Smooth muscle cell (in vitro differentiated cells): ENCODE results near the gene UBE3A. TPM values are rescaled to one million over a fixed set of nuclear protein-coding genes. Genes with fewer than 3 reads are reported as not detected.
"Not testable (repeated sequence)": the region's sequence is repeated elsewhere in the genome, so short reads cannot be mapped to it uniquely, and the experiment has no call there.

Experiments used
- DNase-seq: peaks from one replicate; lab custom pipeline; 2025; ENCODE audit not compliant: unreplicated experiment; lab: John Stamatoyannopoulos, UW
- H2AFZ ChIP-seq: fragments of 200-600 bp; sonication (generic); 2 replicates; pipeline ENCODE4 v1.6.0; 2016; ENCODE audit warnings: antibody characterized with exemption, low read depth, mild to moderate bottlenecking
- H3F3A ChIP-seq: fragments of 200-600 bp; sonication (generic); 2 replicates; pipeline ENCODE4 v1.6.0; 2017; ENCODE audit warnings: antibody characterized with exemption, low read depth
- H3K27ac ChIP-seq: fragments of 200-600 bp; sonication (generic); 2 replicates; pipeline ENCODE4 v1.5.1; 2016; ENCODE audit warnings: low read depth, mild to moderate bottlenecking
- H3K27me3 ChIP-seq: fragments of 200-600 bp; sonication (generic); 2 replicates; pipeline ENCODE4 v1.6.1; 2016; ENCODE audit warnings: low read depth, mild to moderate bottlenecking
- H3K36me3 ChIP-seq: fragments of 200-600 bp; sonication (generic); 2 replicates; pipeline ENCODE4 v1.5.1; 2016; ENCODE audit warnings: low read depth
- H3K4me1 ChIP-seq: fragments of 200-600 bp; sonication (generic); 2 replicates; pipeline ENCODE4 v1.5.1; 2016; ENCODE audit warnings: low read depth
- H3K4me2 ChIP-seq: fragments of 200-600 bp; sonication (generic); 2 replicates; pipeline ENCODE4 v1.6.0; 2016; ENCODE audit warnings: mild to moderate bottlenecking
- H3K4me3 ChIP-seq: fragments of 200-600 bp; sonication (generic); 2 replicates; pipeline ENCODE4 v1.5.1; 2016; ENCODE audit warnings: mild to moderate bottlenecking
- H3K79me2 ChIP-seq: fragments of 200-600 bp; sonication (generic); 2 replicates; pipeline ENCODE4 v1.6.0; 2016; ENCODE audit warnings: low read depth, mild to moderate bottlenecking
- H3K9ac ChIP-seq: fragments of 200-600 bp; sonication (generic); 2 replicates; pipeline ENCODE4 v1.6.0; 2016; ENCODE audit warnings: low read depth
- H3K9me3 ChIP-seq: fragments of 200-600 bp; sonication (generic); replicated peaks from 2 replicates; pipeline ENCODE4 v1.5.1; 2016; ENCODE audit warnings: low read depth
- H4K20me1 ChIP-seq: fragments of 200-600 bp; sonication (generic); 2 replicates; pipeline ENCODE4 v1.6.0; 2016; ENCODE audit warnings: low read depth
- CTCF ChIP-seq: fragments of 200-600 bp; sonication (generic); IDR thresholded peaks from 2 replicates; pipeline ENCODE4 v1.5.1; 2017; ENCODE audit warnings: borderline replicate concordance, mild to moderate bottlenecking, antibody characterized with exemption; ENCODE audit not compliant: insufficient read depth, poor library complexity, severe bottlenecking
- WGBS: methylation state at CpG from one replicate; pipeline ENCODE4 v1.1.7; 2016; ENCODE audit warnings: low lambda C conversion rate; 5-methylcytosine and 5-hydroxymethylcytosine counted together
- polyA plus RNA-seq: library from polyadenylated mRNA; unstranded; fragments of >200 nt; fragmentation: Nextera tagmentation; extraction: Ambion mirVana; gene quantifications from 2 replicates; pipeline ENCODE4 v1.2.1, GENCODE V29; 2016
- total RNA-seq: library from RNA; depleted of rRNA; stranded (reverse); fragments of >200 nt; gene quantifications from 2 replicates; pipeline ENCODE4 v1.2.3, GENCODE V29; 2014

UBE3A gene
- total and polyA plus RNA-seq, 2 experiments from 2014 or later, result 66.6 to 93.9 TPM

- Histone ChIP-seq H3K27ac (no peak overlapping the region), H3K79me2 (no peaks in the 10 kb centered on the region), H3K4me3 (no peak overlapping the region), H3K9ac (no peak overlapping the region), H4K20me1 (no peaks in the 10 kb centered on the region), H3K36me3 (no peaks in the 10 kb centered on the region), H3F3A (no peaks in the 10 kb centered on the region), H3K4me2 (no peak overlapping the region), H3K4me1 (no peaks in the 10 kb centered on the region), H3K27me3 (no peaks in the 10 kb centered on the region), H2AFZ (no peak overlapping the region), H3K9me3 (peaks cover 6% of the 10 kb centered on the region)
- TF ChIP-seq CTCF, result no peak
- no peak for DNase-seq
- WGBS, result 93% methylated on average over 2 of the region's 2 CpGs
Measured at GRCh38 chr15:25454771-25455170, 15.9 kb upstream of the UBE3A start.

- not testable (repeated sequence) for H3K4me1 ChIP-seq, H3K27ac ChIP-seq, H4K20me1 ChIP-seq, H2AFZ ChIP-seq, H3K4me2 ChIP-seq, DNase-seq, H3K4me3 ChIP-seq, H3K36me3 ChIP-seq, H3K79me2 ChIP-seq, H3K9me3 ChIP-seq, H3K9ac ChIP-seq, H3F3A ChIP-seq, H3K27me3 ChIP-seq
- WGBS, result 87% methylated on average over 5 of the region's 5 CpGs
Measured at GRCh38 chr15:25453246-25453645, 14.4 kb upstream of the UBE3A start.

GRCh38 chr15:25451501-25451900 lies 12.7 kb upstream of the UBE3A start:
- H3K4me3 ChIP-seq, result no peak overlapping the region
- no peak overlapping the region for H3K9ac ChIP-seq
- H3F3A ChIP-seq, result no peaks in the 10 kb centered on the region
- H2AFZ ChIP-seq, result no peak overlapping the region
- H3K27me3 ChIP-seq, result no peaks in the 10 kb centered on the region
- 100% methylated on average over 1 of the region's 1 CpG for WGBS
- H4K20me1 ChIP-seq, result no peaks in the 10 kb centered on the region
- no peak overlapping the region for H3K4me2 ChIP-seq
- DNase-seq, result no peak
- TF ChIP-seq CTCF, result no peak
- H3K36me3 ChIP-seq, result no peaks in the 10 kb centered on the region
- peaks cover 6% of the 10 kb centered on the region for H3K9me3 ChIP-seq
- no peaks in the 10 kb centered on the region for H3K4me1 ChIP-seq
- no peak overlapping the region for H3K27ac ChIP-seq
- no peaks in the 10 kb centered on the region for H3K79me2 ChIP-seq

- Histone ChIP-seq H3K9me3 (peaks cover 6% of the 10 kb centered on the region), H3K79me2 (no peaks in the 10 kb centered on the region), H3K36me3 (no peaks in the 10 kb centered on the region), H3K4me2 (no peak overlapping the region), H3K4me1 (no peaks in the 10 kb centered on the region), H3K27me3 (no peaks in the 10 kb centered on the region), H2AFZ (no peak overlapping the region), H3K9ac (no peak overlapping the region), H3K4me3 (no peak overlapping the region), H3K27ac (no peak overlapping the region), H4K20me1 (no peaks in the 10 kb centered on the region), H3F3A (no peaks in the 10 kb centered on the region)
- 88% methylated on average over 1 of the region's 1 CpG for WGBS
- DNase-seq, result no peak
- TF ChIP-seq CTCF, result no peak
Measured at GRCh38 chr15:25450163-25450562, 11.3 kb upstream of the UBE3A start.
